GM21786 (cell line): Measurements from ENCODE around the gene DRD3.

Experiments used
- ATAC-seq: cut with Tn5 transposase; IDR thresholded peaks from one replicate; pipeline ENCODE4 v1.9.1; 2021; ENCODE audit not compliant: unreplicated experiment

DRD3 gene

DNA sequence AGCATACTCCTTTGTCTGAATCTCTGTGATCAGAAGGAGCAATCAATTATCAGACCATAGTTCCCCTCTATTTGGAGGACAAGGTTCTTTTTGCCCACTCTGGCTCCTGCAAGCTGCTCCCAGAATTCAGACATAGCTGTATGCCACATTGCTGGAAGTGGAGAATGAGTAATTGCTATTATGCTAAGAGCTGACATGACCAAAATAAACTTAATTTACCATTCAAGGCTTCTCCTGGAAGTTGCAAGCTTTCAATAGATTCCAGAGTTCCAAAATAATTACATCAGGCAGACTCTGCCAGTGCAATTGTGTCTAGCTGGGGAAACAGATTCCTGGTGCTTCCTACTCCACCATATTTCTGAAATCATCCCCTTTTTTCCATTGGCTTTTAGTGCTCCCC is 7.6 kb upstream of the DRD3 start:
- no peak for ATAC-seq

DNA sequence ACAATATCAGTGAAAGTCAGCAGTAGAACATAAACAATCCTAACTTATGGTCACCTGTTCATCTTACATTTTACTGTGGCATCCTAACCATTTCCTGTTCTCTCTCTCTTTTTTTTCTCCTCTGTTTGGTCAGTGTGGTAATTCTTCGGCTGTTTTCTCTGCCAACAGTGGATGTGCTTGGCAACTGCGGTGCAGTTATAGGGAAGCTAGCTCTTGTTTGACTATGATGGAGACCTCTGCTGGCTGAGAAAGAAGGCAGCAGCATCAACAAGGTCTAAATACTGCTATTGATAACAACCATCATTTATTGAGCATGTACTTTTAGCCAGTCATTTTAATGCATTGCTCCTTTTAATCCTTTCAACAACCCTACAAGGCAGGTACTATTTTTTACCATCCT is 723 bp upstream of the DRD3 start:
- ATAC-seq = no peak

DNA sequence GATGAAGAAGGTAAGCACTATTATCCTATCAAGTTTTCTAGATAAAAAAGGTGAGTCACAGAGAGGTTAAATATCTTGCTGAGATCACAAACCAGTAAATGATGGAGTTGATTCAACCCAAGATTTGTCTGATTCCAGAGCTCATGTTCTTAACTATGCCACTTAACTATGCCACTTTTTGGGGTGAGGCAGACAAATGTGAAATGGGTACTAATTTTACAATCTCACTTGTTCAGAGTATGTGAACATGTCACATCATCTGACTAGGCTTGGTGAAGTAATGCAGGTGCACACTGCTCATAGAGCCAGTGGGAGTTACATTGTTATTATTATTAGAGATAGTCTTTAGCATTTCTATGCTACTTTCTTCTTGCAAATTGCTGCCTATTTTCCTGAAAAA is 2.0 kb downstream of the DRD3 start:
- no peak for ATAC-seq

DNA sequence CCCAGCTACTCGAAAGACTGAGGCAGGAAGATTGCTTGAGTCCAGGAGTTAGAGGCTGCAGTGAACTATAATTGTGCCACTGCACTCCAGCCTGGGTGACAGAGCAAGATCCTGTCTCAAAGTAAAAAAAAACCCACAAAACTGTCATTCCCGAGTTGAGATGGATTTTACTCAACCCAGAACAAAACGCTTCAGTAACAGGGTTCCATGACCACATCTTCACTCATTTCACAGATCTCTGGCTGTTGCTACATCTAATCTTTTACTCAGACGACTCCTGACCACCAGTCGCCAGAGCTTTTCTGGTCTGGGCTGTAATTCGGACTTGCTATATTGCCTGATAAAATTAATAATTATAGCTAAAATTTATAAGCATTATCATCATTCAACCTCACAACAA is 2.4 kb downstream of the DRD3 start:
- ATAC-seq = no peak

DNA sequence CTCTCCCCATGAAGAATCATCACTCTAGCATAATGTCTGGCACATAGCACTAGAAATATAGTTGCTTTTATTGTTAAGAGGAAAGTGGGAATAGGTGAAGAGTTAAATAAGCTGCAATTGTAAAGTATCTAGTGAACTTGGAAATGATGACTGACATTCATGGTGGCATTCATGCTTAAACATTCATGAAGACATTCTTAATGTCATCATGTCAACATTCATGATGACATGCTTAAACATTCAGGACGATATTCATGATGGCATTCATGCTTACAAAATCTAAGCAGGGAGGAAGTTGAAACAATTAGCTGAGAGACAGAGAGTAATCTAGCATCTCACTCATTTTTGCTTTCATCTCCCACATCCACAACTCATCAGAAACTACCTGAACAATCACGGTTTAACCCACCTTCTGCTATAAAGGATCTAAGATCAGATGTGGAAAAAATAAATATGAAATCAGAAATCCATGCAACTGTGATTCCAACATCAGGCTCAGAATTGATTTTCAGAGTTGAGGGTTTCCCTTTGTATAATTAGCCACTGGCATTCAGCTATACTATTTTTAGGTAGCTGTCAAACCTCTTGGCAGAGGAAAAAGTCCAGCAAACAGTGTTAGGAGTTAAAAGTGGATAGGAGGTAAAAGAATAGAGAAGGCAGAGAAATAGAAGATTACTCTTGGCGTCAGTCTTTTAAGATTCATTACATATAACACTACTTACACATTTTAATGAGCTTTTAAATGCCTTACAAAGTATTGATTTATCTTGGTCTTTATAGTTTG is 3.5 kb downstream of the DRD3 start:
- no peak for ATAC-seq

DNA sequence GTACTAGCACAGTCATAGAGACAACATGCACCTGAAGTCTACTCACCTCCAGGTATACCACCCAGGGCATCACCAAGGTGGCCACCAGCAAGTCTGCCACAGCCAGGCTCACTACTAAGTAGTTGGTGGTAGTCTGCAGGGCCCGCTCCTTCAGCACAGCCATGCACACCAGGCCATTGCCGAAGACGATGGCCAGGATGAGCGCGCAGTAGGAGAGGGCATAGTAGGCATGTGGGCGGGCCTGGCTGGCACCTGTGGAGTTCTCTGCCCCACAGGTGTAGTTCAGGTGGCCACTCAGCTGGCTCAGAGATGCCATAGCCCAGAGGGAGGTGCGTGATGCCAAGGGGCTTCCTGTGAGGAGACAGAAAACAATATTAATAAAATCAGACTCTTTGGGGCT is 7.2 kb downstream of the DRD3 start:
- no peak for ATAC-seq

DNA sequence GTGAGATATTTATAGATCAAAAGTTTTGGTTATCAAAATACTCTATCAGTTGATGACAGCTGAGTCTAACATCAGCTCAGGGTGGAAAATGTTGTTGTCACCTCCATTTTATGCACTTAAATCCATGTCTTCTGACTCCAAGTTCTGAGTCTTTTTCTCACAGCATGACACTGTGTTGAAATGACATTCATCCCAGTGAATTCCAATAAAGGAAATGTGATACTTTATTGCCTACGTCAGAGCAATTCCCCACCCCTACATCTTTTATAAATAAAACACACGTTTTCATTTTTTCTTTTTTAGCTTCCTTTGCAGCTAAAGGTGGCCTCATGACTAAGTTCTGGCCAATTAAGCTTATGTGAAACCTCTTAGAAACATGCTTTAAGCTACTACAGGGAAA is 10.7 kb downstream of the DRD3 start:
- no peak for ATAC-seq

DNA sequence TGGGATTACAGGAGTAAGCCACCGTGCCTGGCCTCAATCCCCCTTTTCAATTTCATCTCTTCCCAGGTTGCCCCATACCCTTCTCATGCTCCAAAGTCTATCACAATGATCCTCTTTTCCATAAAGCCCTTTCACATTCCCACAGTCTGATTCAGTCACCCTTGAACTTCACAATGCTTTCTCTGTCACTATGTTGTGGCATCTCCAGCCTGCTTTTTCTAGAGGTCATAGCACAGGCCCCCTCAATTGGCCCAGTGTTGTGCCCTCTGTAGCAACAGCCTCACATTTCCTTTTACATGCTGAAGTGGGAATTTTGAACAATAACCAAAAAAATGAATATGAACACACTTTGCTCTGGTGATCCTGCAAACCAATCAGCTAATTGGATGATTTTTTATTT is 21.5 kb downstream of the DRD3 start:
- no peak for ATAC-seq

DNA sequence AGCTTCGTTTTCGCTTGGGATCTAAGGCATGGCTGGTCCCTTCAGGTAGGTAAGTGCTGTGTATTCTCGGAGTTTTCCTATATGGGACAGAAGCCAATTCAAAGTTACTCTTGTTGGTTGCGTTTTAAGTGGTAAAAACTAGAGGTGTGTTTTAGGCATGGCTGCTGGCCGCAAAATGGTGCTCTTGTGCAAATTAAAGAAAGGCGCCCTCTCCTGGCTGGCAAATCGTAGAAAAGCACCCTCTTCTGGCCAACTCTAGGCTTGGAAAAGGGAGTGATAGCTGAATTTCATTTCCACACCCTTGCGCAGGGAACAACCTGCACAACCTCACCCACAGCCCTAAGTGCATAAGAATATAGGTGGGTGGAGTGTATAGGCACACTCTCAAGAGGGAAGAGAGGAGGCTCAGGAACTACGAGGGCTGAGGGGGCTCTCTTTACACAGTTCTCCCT is 23.5 kb downstream of the DRD3 start:
- no peak for ATAC-seq

DNA sequence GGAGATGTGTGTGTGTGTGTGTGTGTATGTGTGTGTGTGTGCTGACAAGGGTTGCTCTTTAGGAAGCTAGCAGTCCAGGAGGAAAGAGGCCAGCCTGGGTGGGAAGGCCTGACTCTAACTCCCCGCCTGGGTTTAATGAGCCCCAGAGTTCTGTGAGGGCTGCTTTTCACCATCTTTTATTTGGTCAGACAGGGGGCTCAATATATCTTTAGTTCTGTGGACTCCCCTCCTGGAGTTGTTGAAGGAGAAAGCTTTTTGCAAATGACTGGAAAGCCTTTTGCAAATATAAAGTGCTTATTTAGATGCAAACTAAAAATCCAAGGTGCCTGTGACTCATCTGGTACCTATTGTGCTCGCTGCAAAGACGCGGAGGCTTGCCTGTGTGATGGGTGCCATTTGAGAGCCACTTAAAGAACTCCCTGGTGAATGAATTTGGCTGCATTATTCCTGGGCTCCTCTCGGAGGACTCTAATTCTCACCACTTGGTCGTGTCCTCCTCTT is 24.5 kb downstream of the DRD3 start:
- no peak for ATAC-seq

DNA sequence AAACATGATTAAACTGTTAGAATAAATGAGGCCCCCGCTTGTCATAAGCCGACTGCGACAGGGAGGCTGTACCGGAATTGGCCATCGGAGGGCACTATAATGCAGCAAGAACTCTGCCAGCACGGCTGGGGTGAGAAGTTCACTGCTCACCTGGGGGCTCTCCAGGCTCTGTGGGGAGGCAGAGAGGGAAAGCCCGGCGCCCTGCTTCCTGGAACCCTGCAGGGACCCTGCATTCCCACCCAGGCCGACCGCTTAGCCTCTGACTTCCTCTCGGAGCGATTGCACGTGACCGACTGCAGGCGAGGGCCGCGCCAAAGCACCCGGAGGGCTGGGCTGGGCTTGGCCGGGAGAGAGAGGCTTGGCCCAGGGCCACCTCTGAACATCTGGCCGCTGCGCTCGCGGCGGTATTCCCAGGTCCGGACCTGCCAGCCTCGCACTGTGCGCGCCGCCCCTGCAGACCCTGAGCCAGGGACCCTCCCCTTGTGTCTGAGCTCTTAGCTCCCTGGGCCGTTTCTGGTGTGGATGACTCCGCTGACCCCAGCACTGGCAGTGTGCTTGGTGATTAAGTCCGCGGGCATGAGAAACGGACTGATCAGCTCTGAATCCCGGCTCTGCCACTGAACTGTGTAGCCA is 26.2 kb downstream of the DRD3 start:
- ATAC-seq = peak; percentile 87

DNA sequence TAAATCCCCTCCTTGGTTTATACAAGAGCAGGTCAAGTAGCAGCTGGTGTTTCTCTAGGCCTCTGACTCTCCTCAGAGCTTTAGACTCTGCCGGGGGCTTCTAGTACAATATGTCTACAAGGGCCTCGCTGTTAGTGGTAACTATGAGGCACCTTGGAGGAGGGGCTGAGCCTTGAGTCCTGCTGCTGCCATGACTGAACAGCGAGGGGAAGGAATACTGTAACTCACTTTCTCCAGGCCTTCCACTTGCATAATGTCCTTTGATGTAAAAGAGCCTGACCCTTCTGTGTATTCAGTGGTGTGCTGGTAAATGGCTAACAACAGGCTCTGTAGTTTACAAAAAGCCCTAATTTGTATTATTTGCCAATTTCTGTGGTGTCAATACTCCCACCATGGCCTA is 27.8 kb downstream of the DRD3 start:
- ATAC-seq = no peak

DNA sequence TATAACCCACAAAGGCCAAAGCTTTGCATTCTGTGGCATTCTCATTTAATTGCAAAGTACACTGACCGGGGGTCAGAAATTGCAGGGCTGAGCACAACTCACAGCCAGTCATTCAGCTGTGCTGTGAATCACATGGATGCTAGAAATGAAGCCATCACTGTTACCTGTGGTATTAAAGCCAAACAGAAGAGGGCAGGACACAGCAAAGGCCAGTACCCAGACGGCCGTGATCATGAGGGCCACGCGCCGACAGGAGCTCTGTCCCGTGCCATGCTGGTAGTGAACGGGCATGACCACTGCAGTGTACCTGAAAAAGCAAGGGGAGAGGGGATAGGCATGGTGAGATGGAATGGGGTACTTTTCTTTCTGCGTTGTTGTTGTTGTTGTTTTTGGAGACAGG is 31.6 kb downstream of the DRD3 start:
- no peak for ATAC-seq

DNA sequence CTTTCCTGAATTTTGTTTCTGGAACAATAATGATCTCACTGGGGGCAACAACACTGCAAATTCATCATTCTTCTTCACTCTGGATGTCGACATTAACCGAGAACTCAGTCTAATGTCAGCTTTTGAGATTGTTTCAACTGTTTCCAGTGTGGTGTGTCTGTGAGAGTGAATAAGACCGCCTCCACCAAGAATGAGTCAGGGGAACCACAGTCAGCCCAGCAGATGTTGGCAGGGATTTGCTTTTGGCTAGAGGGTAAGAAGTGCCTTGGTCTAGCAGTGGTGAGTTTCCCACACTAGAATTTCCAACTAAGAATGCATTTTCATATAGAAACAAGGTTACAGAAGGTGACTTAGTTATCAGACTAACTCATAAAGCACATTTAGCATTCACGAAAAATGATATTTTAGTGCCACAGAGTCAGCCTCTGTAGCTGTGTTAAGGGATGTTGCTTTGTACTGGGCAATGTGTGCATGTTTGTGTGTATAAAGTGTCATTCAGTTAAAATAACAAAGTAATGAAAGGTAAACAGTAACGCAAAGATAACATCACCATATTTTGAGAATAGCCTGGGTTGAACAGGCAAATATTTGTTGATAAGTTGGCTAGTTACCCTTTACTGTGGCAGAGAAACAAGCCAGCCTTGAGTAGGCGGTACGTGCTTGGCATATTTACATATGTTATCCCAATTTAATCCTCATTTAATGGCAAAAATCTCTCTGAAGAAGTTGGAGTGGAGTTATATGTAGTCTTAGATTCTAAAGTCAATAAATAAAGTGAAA is 33.8 kb downstream of the DRD3 start:
- no peak for ATAC-seq

DNA sequence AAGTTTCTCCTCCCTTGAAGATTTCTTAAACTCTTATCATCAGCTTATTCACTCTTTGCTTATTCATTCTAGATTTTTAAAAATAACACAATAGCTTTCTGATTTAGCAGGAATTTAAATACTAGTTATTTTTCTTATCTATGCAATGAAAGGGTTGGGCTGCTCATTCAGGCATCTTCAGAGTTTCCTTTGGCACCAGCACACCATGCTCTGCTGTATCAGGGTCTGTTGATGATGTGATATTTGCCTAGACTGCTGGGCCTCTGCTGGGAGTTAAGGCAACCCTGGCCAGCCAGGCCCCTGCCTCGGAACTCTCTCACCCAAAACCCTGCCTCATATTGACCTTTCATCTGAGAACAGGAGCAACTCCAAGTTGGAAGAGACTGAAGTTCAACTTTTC is 35.0 kb downstream of the DRD3 start:
- ATAC-seq = no peak

DNA sequence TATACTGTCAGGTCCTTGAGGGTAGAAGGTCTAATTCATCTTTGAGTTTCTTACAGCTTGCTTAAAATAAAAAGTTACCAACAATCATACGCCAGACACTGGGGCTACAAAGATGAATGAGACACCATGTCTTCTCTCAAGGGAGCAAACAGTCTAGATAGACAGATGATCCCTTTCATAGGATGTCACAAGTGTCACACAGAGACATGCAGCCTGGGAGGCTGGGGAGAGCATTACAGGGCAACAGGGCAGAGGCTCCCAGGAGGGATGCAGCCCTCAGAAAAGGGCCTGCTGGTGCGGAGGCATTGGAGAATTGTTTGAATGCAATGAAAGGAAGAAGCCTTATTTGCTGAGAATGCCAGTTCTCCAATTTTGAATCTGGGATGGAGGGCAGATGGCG is 39.0 kb downstream of the DRD3 start:
- ATAC-seq = no peak

DNA sequence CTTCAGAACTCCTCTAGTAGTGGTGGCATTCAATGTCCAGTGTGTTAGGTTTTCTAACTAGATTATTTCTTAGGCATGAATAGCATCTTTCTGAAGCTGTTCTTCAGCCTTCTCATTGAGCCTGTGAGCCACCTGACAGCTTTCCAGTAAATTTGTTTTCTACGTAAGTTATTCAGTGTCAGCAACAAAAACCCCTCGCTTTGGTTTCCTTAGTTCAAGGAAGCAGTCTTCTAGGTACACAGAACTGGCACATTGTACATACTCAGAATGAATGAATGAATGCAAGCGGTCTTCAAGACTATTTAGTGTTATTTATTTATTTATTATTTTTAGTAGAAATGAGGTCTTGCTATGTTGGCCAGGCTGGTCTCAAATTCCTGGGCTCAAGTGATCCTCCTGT is 44.9 kb downstream of the DRD3 start:
- no peak for ATAC-seq

DNA sequence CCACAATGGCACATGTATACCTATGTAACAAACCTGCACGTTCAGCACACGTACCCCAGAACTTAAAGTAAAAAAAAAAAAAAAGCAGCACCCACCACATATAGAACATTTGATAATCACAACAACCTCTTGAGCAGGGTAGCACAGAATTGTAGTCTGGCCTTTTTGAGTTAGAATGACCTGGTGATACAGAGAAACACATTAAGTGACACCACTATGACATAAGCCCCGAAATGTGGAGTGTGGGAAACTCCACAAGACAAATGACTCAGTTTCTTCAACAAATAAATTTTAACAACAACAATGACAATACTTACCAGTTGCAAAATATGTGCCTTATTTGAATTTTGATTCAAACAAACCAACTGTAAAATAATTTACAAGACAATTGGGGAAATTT is 46.4 kb downstream of the DRD3 start:
- ATAC-seq = no peak

DNA sequence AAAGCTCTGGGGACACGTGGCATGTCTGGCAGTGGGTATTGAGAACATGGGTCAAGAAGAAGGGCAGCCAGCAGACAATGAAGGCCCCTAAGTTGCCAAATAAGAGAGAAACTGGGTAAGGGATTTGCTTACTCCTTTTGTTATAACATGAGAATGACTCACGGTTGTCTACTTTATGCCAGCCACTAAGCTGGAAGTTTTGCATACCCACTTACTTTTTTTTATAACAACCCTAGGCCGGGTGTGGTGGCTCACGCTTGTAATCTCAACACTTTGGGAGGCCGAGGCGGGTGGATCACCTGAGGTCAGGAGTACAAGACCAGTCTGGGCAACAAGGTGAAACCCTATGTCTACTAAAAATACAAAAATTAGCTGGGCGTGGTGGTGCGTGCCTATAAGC is 50.0 kb downstream of the DRD3 start:
- ATAC-seq = no peak

DNA sequence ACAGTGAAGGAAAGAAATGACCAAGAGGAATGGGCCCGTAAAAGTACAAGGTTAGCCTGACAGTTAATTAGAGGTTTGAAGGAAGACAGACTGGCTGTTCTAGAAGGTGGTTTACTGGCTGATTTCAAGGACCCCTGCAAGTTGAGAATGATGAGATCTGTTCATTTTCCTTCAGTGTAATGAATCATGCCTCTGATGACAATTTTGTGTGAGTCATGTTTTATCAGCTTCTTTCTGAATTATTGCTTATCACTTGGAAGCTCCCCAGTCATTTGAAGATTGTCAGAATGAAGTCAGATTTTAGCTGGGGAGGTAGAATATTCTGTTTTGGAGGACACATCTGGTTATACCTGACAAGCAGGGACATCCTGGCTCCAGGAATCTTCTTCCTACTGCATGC is 50.6 kb downstream of the DRD3 start:
- no peak for ATAC-seq

DNA sequence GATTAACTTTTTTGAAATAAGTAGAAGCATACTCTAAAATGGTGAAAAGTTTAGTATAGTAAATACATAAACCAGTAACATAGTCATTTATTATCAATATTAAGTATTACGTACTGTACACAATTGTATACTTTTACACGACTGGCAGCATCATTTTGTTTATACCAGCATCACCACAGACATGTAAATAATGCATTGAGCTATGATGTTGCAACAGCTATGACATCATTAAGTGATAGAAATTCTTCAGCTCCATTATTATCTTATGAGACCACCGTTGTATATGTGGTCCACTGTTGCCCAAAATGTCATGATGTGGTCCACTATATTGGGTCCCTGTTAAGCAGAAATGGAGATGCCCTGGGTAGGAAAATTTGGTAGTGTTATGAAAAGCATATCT is 51.3 kb downstream of the DRD3 start:
- ATAC-seq = no peak

DNA sequence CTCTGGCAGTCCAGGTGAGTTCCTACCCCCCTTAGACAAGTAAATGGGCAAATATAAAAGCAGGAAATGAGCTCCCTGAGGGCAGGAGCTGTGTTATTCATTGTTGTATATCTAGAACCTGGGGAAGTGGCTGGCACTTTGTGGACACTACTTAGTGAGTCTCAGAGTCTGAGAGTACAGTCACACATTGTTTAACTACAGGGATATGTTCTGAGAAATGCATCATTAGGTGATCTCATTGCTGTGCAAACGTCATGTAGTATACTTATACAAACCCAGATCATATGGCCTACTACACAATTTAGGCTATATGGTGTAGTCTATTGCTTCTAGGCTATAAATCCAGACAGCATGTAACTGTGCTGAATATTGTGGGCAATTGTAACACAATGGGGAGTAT is 52.4 kb downstream of the DRD3 start:
- no peak for ATAC-seq
